Smooth muscle cell (in vitro differentiated cells): ENCODE measurements around the gene HDDC3. TPM values are rescaled to one million over a fixed set of nuclear protein-coding genes. Genes with fewer than 3 reads are reported as not detected.

Experiments used
- DNase-seq: peaks from one replicate; lab custom pipeline; 2025; ENCODE audit not compliant: unreplicated experiment; lab: John Stamatoyannopoulos, UW
- H2AFZ ChIP-seq: fragments of 200-600 bp; sonication (generic); 2 replicates; pipeline ENCODE4 v1.6.0; 2016; ENCODE audit warnings: antibody characterized with exemption, low read depth, mild to moderate bottlenecking
- H3F3A ChIP-seq: fragments of 200-600 bp; sonication (generic); 2 replicates; pipeline ENCODE4 v1.6.0; 2017; ENCODE audit warnings: antibody characterized with exemption, low read depth
- H3K27ac ChIP-seq: fragments of 200-600 bp; sonication (generic); 2 replicates; pipeline ENCODE4 v1.5.1; 2016; ENCODE audit warnings: low read depth, mild to moderate bottlenecking
- H3K27me3 ChIP-seq: fragments of 200-600 bp; sonication (generic); 2 replicates; pipeline ENCODE4 v1.6.1; 2016; ENCODE audit warnings: low read depth, mild to moderate bottlenecking
- H3K36me3 ChIP-seq: fragments of 200-600 bp; sonication (generic); 2 replicates; pipeline ENCODE4 v1.5.1; 2016; ENCODE audit warnings: low read depth
- H3K4me1 ChIP-seq: fragments of 200-600 bp; sonication (generic); 2 replicates; pipeline ENCODE4 v1.5.1; 2016; ENCODE audit warnings: low read depth
- H3K4me2 ChIP-seq: fragments of 200-600 bp; sonication (generic); 2 replicates; pipeline ENCODE4 v1.6.0; 2016; ENCODE audit warnings: mild to moderate bottlenecking
- H3K4me3 ChIP-seq: fragments of 200-600 bp; sonication (generic); 2 replicates; pipeline ENCODE4 v1.5.1; 2016; ENCODE audit warnings: mild to moderate bottlenecking
- H3K79me2 ChIP-seq: fragments of 200-600 bp; sonication (generic); 2 replicates; pipeline ENCODE4 v1.6.0; 2016; ENCODE audit warnings: low read depth, mild to moderate bottlenecking
- H3K9ac ChIP-seq: fragments of 200-600 bp; sonication (generic); 2 replicates; pipeline ENCODE4 v1.6.0; 2016; ENCODE audit warnings: low read depth
- H3K9me3 ChIP-seq: fragments of 200-600 bp; sonication (generic); replicated peaks from 2 replicates; pipeline ENCODE4 v1.5.1; 2016; ENCODE audit warnings: low read depth
- H4K20me1 ChIP-seq: fragments of 200-600 bp; sonication (generic); 2 replicates; pipeline ENCODE4 v1.6.0; 2016; ENCODE audit warnings: low read depth
- CTCF ChIP-seq: fragments of 200-600 bp; sonication (generic); IDR thresholded peaks from 2 replicates; pipeline ENCODE4 v1.5.1; 2017; ENCODE audit warnings: borderline replicate concordance, mild to moderate bottlenecking, antibody characterized with exemption; ENCODE audit not compliant: insufficient read depth, poor library complexity, severe bottlenecking
- WGBS: methylation state at CpG from one replicate; pipeline ENCODE4 v1.1.7; 2016; ENCODE audit warnings: low lambda C conversion rate; 5-methylcytosine and 5-hydroxymethylcytosine counted together
- polyA plus RNA-seq: library from polyadenylated mRNA; unstranded; fragments of >200 nt; fragmentation: Nextera tagmentation; extraction: Ambion mirVana; gene quantifications from 2 replicates; pipeline ENCODE4 v1.2.1, GENCODE V29; 2016
- total RNA-seq: library from RNA; depleted of rRNA; stranded (reverse); fragments of >200 nt; gene quantifications from 2 replicates; pipeline ENCODE4 v1.2.3, GENCODE V29; 2014

Gene HDDC3
- total and polyA plus RNA-seq, 2 experiments from 2014 or later: 16.0 to 16.3 TPM

- DNase-seq: no peak
- H3K4me3 ChIP-seq: no peak overlapping the region
- H3K27ac ChIP-seq: no peak overlapping the region
- H2AFZ ChIP-seq: no peak overlapping the region
- no peaks in the 10 kb centered on the region for H4K20me1 ChIP-seq
- no peaks in the 10 kb centered on the region for H3K27me3 ChIP-seq
- H3F3A ChIP-seq: no peaks in the 10 kb centered on the region
- no peaks in the 10 kb centered on the region for H3K4me1 ChIP-seq
- WGBS: 82% methylated on average over 8 of the region's 8 CpGs
- no peak for TF ChIP-seq CTCF
- H3K9me3 ChIP-seq: no peaks in the 10 kb centered on the region
- no peaks in the 10 kb centered on the region for H3K36me3 ChIP-seq
- H3K4me2 ChIP-seq: no peak overlapping the region
- H3K79me2 ChIP-seq: no peaks in the 10 kb centered on the region
- H3K9ac ChIP-seq: no peak overlapping the region
Observed at GRCh38 chr15:90946941-90947576, 14.7 kb upstream of the HDDC3 start.

GRCh38 chr15:90946538-90946937, 14.2 kb upstream of the HDDC3 start:
- no peak overlapping the region for H3K4me3 ChIP-seq
- H3K79me2 ChIP-seq: no peaks in the 10 kb centered on the region
- H3K9ac ChIP-seq: no peak overlapping the region
- no peaks in the 10 kb centered on the region for H3K9me3 ChIP-seq
- H3K27ac ChIP-seq: no peak overlapping the region
- no peak overlapping the region for H2AFZ ChIP-seq
- no peaks in the 10 kb centered on the region for H3K36me3 ChIP-seq
- H3F3A ChIP-seq: no peaks in the 10 kb centered on the region
- DNase-seq: no peak
- no peaks in the 10 kb centered on the region for H4K20me1 ChIP-seq
- no peaks in the 10 kb centered on the region for H3K27me3 ChIP-seq
- H3K4me2 ChIP-seq: no peak overlapping the region
- WGBS: 98% methylated on average over 16 of the region's 16 CpGs
- no peaks in the 10 kb centered on the region for H3K4me1 ChIP-seq
- TF ChIP-seq CTCF: no peak

- no peaks in the 10 kb centered on the region for H3K4me1 ChIP-seq
- H4K20me1 ChIP-seq: no peaks in the 10 kb centered on the region
- H3K9me3 ChIP-seq: no peaks in the 10 kb centered on the region
- H3K27ac ChIP-seq: no peak overlapping the region
- H3K4me3 ChIP-seq: no peak overlapping the region
- H3F3A ChIP-seq: no peaks in the 10 kb centered on the region
- H3K4me2 ChIP-seq: no peak overlapping the region
- H3K9ac ChIP-seq: no peak overlapping the region
- WGBS: 85% methylated on average over 7 of the region's 7 CpGs
- no peaks in the 10 kb centered on the region for H3K79me2 ChIP-seq
- TF ChIP-seq CTCF: no peak
- peaks cover 5% of the 10 kb centered on the region for H3K36me3 ChIP-seq
- H2AFZ ChIP-seq: no peak overlapping the region
- no peak for DNase-seq
- H3K27me3 ChIP-seq: no peaks in the 10 kb centered on the region
Observed at GRCh38 chr15:90945091-90945490, 12.7 kb upstream of the HDDC3 start.

GRCh38 chr15:90942354-90943120, 10.2 kb upstream of the HDDC3 start:
- no peaks in the 10 kb centered on the region for H3F3A ChIP-seq
- no peaks in the 10 kb centered on the region for H3K4me1 ChIP-seq
- no peak overlapping the region for H2AFZ ChIP-seq
- no peaks in the 10 kb centered on the region for H3K79me2 ChIP-seq
- DNase-seq: no peak
- no peaks in the 10 kb centered on the region for H3K27me3 ChIP-seq
- no peaks in the 10 kb centered on the region for H4K20me1 ChIP-seq
- H3K4me2 ChIP-seq: no peak overlapping the region
- no peak overlapping the region for H3K4me3 ChIP-seq
- TF ChIP-seq CTCF: no peak
- H3K36me3 ChIP-seq: peaks cover 5% of the 10 kb centered on the region
- no peak overlapping the region for H3K27ac ChIP-seq
- no peaks in the 10 kb centered on the region for H3K9me3 ChIP-seq
- WGBS: 93% methylated on average over 12 of the region's 12 CpGs
- H3K9ac ChIP-seq: no peak overlapping the region
